Sigmoid colon (tissue), 4 donors: Measurements from ENCODE around the gene ZNF624.

Source experiments
- EP300 ChIP-seq, 4 donors: sonication (generic); formaldehyde crosslinking; IDR thresholded peaks; one replicate each; pipeline ENCODE4 v1.6.1; 2017; ENCODE audit warnings: antibody characterized with exemption in 4 of 4
- POLR2A ChIP-seq, 2 donors: fragments of 450-650 bp; IDR thresholded peaks; one replicate each; pipeline ENCODE4 v1.6.1; 2016; ENCODE audit warnings: antibody characterized with exemption in 2 of 2, mild to moderate bottlenecking in 2 of 2, moderate library complexity in 2 of 2
- POLR2AphosphoS5 ChIP-seq, 4 donors: sonication (generic); formaldehyde crosslinking; IDR thresholded peaks; one replicate each; pipeline ENCODE4 v1.6.1; 2017; ENCODE audit warnings: antibody characterized with exemption in 4 of 4
- TF ChIP-seq, protein P1 (sequence below), 4 experiments: fragments of 450-650 bp in 3 of 4; fragments of 200-600 bp in 1 of 4; IDR thresholded peaks; one replicate each; pipeline ENCODE4 v1.5.1; 2016 to 2019; ENCODE audit warnings: antibody characterized with exemption in 4 of 4, mild to moderate bottlenecking in 3 of 4, moderate library complexity in 2 of 4

DNA sequence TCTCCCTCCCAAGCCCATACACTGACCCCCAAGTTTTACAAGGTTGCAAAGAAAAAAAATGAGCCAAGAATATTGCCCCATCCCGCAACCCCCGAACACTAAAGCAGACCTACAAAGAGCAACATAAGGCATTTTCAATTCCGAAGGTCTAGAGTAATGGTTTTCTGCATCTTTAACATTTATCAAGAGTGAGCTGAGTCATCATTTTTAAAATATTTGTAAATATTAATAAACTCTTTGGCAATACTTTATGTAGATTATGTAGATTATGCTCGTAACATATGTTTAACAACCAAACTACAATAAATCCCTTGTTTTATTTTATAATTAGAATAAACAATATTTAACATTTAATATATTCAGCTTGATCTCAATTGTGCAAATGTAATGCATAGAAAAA lies 1.4 kb downstream of the ZNF624 start:
- TF ChIP-seq POLR2A (IDR thresholded peaks at IDR 0.05) (no peak), EP300 (IDR thresholded peaks at IDR 0.05) (no peak), POLR2AphosphoS5 (IDR thresholded peaks at IDR 0.05) (no peak)
- TF ChIP-seq, protein P1, sequence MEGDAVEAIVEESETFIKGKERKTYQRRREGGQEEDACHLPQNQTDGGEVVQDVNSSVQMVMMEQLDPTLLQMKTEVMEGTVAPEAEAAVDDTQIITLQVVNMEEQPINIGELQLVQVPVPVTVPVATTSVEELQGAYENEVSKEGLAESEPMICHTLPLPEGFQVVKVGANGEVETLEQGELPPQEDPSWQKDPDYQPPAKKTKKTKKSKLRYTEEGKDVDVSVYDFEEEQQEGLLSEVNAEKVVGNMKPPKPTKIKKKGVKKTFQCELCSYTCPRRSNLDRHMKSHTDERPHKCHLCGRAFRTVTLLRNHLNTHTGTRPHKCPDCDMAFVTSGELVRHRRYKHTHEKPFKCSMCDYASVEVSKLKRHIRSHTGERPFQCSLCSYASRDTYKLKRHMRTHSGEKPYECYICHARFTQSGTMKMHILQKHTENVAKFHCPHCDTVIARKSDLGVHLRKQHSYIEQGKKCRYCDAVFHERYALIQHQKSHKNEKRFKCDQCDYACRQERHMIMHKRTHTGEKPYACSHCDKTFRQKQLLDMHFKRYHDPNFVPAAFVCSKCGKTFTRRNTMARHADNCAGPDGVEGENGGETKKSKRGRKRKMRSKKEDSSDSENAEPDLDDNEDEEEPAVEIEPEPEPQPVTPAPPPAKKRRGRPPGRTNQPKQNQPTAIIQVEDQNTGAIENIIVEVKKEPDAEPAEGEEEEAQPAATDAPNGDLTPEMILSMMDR (IDR thresholded peaks at IDR 0.05) = no peak
